Osteoblast (primary cell): Measurements from ENCODE around the gene DTX1. TPM values are rescaled to one million over a fixed set of nuclear protein-coding genes. Genes with fewer than 3 reads are reported as not detected.
A peak's percentile ranks its signal among the peaks of the same experiment; 100 is the strongest.

ENCODE experiments used
- DNase-seq: peaks from one replicate; pipeline ENCODE4 v3.0.0; 2011; ENCODE audit warnings: low spot score, mixed read lengths; ENCODE audit not compliant: insufficient read length; ENCODE audit errors: missing footprints
- H2AFZ ChIP-seq: 2 replicates; pipeline ENCODE4 v1.6.0; 2011; ENCODE audit warnings: mild to moderate bottlenecking, low read length
- H3K27ac ChIP-seq: 2 replicates; pipeline ENCODE4 v1.5.1; 2011; ENCODE audit warnings: mild to moderate bottlenecking, low read depth, low read length, moderate library complexity
- H3K27me3 ChIP-seq: 2 replicates; pipeline ENCODE4 v1.6.0; 2012; ENCODE audit warnings: mild to moderate bottlenecking, control low read depth, inconsistent platforms, low read length, moderate library complexity; ENCODE audit not compliant: insufficient read depth
- H3K36me3 ChIP-seq: 2 replicates; pipeline ENCODE4 v1.5.1; 2011; ENCODE audit warnings: mild to moderate bottlenecking, low read length, control low read depth, moderate library complexity; ENCODE audit not compliant: insufficient read depth
- H3K4me1 ChIP-seq: 2 replicates; pipeline ENCODE4 v1.5.1; 2011; ENCODE audit warnings: mild to moderate bottlenecking, low read length, control low read depth, moderate library complexity; ENCODE audit not compliant: insufficient read depth
- H3K4me2 ChIP-seq: 2 replicates; pipeline ENCODE4 v1.6.0; 2011; ENCODE audit warnings: mild to moderate bottlenecking, low read length; ENCODE audit not compliant: insufficient read depth
- H3K4me3 ChIP-seq: fragments of 200-600 bp; sonication (generic); 3 replicates; pipeline ENCODE4 v1.5.1; 2012; ENCODE audit warnings: mild to moderate bottlenecking, low read length, inconsistent platforms; ENCODE audit not compliant: insufficient read depth
- H3K79me2 ChIP-seq: 2 replicates; pipeline ENCODE4 v1.6.0; 2012; ENCODE audit warnings: mild to moderate bottlenecking, low read length, control low read depth, inconsistent platforms; ENCODE audit not compliant: insufficient read depth
- H3K9me3 ChIP-seq: 2 replicates; pipeline ENCODE4 v1.5.1; 2011; ENCODE audit warnings: low read depth, low read length, control low read depth
- H4K20me1 ChIP-seq: 2 replicates; pipeline ENCODE4 v1.6.0; 2012; ENCODE audit warnings: mild to moderate bottlenecking, low read length, control low read depth; ENCODE audit not compliant: insufficient read depth
- total RNA-seq: library from RNA; depleted of rRNA; stranded (reverse); fragments of >200 nt; gene quantifications from 2 replicates; pipeline ENCODE4 v1.2.3, GENCODE V29; 2012
- TF ChIP-seq, protein P1 (sequence below): IDR thresholded peaks from 2 replicates; pipeline ENCODE4 v1.5.1; 2011; ENCODE audit warnings: mild to moderate bottlenecking, low read depth, low read length, moderate library complexity; ENCODE audit errors: extremely low read depth

DTX1 gene
- total RNA-seq, 1 donor, result under 0.01 TPM

DNA sequence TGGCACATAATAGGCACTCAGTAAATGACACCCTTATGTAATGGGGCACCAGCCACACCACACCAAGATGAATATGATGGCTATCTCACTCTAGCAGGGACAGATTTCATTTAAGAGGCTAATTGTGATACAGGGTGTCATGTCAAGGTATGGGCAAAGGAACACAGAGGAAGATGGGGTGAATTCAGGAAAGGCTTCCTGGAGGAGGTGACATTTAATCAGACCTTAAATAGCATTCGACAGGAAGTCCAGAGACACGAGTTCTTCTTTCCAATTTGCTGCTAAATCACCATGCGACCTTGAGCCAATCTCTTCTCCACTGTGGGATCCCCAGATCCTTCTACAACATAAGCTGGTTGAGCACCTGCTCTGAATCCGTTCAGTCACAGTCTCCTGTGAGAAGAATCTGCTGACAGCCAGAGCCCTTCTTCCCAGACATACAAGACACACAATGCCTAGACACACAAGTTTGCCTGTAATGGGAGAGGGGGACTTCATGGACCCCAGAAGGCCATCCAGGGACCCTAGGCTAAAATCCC lies 1.5 kb upstream of the DTX1 start:
- Histone ChIP-seq H4K20me1 (no peaks in the 10 kb centered on the region), H3K27ac (no peak overlapping the region), H3K4me3 (no peak overlapping the region), H2AFZ (no peak overlapping the region), H3K9me3 (no peaks in the 10 kb centered on the region), H3K79me2 (no peaks in the 10 kb centered on the region), H3K4me2 (no peak overlapping the region), H3K4me1 (no peaks in the 10 kb centered on the region), H3K27me3 (peaks cover 41% of the 10 kb centered on the region), H3K36me3 (no peaks in the 10 kb centered on the region)
- DNase-seq, result peak; percentile 56
- TF ChIP-seq, protein P1, sequence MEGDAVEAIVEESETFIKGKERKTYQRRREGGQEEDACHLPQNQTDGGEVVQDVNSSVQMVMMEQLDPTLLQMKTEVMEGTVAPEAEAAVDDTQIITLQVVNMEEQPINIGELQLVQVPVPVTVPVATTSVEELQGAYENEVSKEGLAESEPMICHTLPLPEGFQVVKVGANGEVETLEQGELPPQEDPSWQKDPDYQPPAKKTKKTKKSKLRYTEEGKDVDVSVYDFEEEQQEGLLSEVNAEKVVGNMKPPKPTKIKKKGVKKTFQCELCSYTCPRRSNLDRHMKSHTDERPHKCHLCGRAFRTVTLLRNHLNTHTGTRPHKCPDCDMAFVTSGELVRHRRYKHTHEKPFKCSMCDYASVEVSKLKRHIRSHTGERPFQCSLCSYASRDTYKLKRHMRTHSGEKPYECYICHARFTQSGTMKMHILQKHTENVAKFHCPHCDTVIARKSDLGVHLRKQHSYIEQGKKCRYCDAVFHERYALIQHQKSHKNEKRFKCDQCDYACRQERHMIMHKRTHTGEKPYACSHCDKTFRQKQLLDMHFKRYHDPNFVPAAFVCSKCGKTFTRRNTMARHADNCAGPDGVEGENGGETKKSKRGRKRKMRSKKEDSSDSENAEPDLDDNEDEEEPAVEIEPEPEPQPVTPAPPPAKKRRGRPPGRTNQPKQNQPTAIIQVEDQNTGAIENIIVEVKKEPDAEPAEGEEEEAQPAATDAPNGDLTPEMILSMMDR, result no peak

DNA sequence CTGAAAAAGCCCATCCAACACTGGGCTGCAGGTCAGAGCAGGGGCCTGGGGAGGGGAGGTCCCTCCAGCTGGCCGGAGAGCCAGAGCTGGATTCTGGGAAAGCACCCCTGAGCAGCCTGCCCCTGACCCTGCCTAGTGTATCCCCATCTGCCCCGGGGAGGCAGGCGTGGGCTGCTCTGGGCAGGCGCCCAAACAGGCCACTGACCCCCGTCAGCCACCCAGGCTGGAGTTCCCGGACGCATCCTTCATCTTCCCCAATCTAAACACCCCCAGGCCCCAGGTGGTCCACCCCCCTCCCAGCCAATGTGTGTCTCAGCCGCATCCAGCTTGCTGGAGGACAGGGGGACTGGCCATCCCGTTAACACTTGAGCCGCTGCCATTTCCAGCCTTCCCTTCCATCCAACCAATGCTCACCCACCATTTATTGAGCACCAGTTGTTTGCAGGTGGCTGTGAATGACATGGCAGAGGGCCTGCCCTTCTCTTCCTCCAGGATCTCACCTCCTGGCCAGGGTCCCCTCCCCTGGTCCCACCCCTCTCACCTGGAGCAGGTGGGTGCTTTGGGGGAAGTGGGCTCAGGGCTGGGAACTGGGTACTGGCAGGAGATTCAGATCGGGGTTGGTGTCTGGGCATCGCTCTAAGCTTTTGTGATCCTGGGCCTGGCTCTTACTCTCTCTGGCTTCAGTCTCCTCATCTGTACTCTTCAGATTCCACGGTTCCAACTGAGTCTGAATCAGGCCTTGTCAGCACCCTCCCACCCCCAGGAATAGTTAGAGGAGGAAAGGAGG lies 743 bp upstream of the DTX1 start:
- Histone ChIP-seq H3K4me3 (no peak overlapping the region), H3K4me1 (no peaks in the 10 kb centered on the region), H3K27me3 (peaks cover 37% of the 10 kb centered on the region), H4K20me1 (no peaks in the 10 kb centered on the region), H3K9me3 (no peaks in the 10 kb centered on the region), H3K79me2 (no peaks in the 10 kb centered on the region), H2AFZ (no peak overlapping the region), H3K27ac (no peak overlapping the region), H3K4me2 (no peak overlapping the region), H3K36me3 (no peaks in the 10 kb centered on the region)
- TF ChIP-seq, protein P1, result no peak
- peak; percentile 78 for DNase-seq

DNA sequence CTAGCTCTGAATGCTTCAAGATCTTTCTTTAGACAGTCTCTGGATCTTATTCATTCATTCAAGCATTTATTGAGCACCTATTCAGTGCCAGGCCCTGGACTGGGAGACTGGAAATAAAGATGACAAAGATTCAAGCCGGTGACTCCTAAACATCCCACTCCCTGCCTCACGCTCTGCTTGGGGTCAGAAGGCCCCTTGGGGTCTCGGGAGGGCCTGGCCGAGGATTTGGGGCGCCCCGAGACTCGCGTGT lies 224 bp upstream of the DTX1 start:
- H2AFZ ChIP-seq, result no peak overlapping the region
- TF ChIP-seq, protein P1, result no peak

DNA sequence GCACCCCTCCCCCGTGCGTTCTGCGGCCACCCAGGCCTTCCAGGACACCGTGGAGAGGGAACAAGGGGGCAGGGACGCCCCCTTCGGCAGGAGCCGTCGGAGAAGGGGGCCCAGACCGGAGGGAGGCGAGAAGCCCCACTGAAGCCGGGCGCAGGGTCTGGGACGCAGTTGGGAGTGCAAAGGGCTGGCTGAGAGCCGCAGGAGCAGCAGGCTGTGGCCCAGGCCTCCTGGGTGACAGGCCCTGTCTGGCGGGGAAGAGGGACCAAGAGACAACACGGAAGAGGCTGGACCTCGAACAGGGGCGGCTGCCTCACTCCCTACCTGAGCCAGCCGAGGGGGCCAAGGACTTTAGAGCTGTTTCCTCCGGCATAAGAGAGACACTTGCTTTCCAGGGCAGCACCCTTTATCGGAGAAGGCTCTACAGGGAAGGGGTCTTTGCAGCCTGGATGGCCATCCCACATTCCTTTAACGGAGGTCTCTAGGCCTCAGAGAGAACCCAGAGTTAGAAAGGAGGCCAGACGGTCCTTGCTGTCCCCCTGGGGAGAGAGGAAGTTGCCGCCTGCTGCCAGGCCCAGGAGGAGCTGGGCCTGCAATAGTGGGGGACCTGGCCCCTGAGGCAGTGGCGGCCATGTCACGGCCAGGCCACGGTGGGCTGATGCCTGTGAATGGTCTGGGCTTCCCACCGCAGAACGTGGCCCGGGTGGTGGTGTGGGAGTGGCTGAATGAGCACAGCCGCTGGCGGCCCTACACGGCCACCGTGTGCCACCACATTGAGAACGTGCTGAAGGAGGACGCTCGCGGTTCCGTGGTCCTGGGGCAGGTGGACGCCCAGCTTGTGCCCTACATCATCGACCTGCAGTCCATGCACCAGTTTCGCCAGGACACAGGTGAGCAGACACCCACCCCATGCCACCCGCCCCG lies 1.3 kb downstream of the DTX1 start:
- Histone ChIP-seq H3K4me2 (no peak overlapping the region), H3K36me3 (no peaks in the 10 kb centered on the region), H3K4me3 (no peak overlapping the region), H3K27me3 (peaks cover 37% of the 10 kb centered on the region), H4K20me1 (no peaks in the 10 kb centered on the region), H3K27ac (no peak overlapping the region), H3K79me2 (no peaks in the 10 kb centered on the region), H3K4me1 (no peaks in the 10 kb centered on the region), H2AFZ (no peak overlapping the region), H3K9me3 (no peaks in the 10 kb centered on the region)
- DNase-seq, result peak; percentile 71
- TF ChIP-seq, protein P1, result no peak

More for the DNA sequence above, 224 bp upstream of the DTX1 start:
- no peak overlapping the region for H3K4me2 ChIP-seq
- no peak overlapping the region for H3K4me3 ChIP-seq
- H3K79me2 ChIP-seq, result no peaks in the 10 kb centered on the region
- peaks cover 37% of the 10 kb centered on the region for H3K27me3 ChIP-seq
- H3K36me3 ChIP-seq, result no peaks in the 10 kb centered on the region
- no peak overlapping the region for H3K27ac ChIP-seq
- DNase-seq, result no peak
- H4K20me1 ChIP-seq, result no peaks in the 10 kb centered on the region
- no peaks in the 10 kb centered on the region for H3K9me3 ChIP-seq
- no peaks in the 10 kb centered on the region for H3K4me1 ChIP-seq
